ENCODE data around the gene LLGL1.
A peak's percentile ranks its signal among the peaks of the same experiment; 100 is the strongest.

The LLGL1 gene

GRCh38 chr17:18225121-18225641, at the start of gene LLGL1:
LLGL1 (plus strand) TSS chr17:18225635; CDS start chr17:18225683, 48 bp downstream.
- peak; percentile 79 for DNase-seq

DNA sequence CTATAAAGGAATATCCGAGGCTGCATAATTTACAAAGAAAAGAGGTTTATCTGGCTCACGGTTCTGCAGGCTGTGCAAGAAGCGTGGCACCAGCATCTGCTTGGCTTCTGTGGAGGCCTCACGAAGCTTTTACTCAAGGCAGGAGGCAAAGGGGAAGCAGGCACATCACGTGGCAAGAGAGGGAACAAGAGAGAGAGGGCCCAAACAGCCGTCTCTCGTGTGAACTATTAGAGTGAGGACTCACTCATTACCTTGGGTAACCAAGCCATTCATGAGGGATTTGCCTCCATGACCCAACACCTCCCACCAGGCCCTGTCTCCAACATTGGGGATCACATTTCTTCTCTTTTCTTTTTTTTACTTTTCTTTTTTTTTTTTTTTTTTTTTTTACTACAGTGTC, 49.3 kb upstream of the LLGL1 start:
- DNase-seq = no peak

DNA sequence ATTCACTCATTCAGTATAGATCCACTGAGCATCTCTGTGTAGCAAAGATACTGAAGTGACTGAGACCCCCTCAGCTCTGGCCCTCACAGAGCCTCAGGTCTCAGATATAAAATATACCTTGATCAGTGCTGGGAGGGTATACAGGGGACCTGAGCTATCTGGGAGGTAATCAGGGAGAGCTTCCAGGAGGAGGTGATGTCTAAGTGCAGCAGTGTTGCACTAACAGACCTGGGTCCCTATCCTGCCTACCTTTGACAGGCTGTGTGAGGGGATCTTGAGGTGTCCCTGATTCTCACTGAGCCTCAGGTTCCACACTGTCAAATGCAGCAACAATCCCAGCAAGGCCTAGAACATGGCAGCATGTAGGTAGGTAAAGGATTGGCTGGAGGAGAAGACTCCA, 48.3 kb upstream of the LLGL1 start:
- DNase-seq = no peak

DNA sequence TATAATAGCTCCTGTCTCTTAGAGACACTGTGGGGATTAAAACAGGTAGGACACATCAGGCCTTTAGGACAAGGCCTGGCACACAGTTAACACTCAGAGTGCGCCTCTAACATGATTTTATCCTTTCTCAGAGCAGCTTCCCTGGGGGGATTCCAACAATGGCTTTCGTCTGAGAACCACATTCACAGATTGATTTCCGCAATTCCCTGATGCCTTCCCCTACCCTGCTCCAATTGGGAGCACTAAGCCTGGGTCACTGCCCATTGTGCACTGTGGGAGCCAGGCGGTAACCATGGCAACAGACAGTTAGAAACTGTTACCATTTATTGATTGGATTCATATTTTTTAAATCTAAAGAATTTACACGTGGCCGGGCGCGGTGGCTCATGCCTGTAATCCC, 47.7 kb upstream of the LLGL1 start:
- DNase-seq = no peak

- DNase-seq = no peak
These were observed 46.2 kb upstream of the LLGL1 start for GRCh38 chr17:18179196-18179595.

DNA sequence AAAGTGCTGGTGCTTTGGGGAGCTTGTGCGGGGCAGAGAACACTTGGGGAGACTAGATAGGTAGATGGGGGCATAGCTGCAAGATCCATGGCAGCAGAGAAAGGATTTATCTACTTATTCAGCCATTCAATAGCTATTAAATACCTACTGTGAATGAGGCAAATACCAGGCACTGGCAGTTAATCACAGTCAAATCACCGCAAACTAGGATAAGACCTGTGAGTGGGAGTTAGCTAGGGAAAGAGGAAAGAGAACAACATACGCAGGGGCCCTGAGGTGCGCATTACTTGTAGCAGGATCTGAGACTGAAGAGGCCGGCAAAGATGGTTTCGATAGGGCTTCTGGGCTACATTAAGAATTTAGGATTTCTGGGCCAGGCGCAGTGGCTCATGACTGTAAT, 45.6 kb upstream of the LLGL1 start:
- DNase-seq = no peak

GRCh38 chr17:18181358-18181757, 44.1 kb upstream of the LLGL1 start:
- DNase-seq = no peak

DNA sequence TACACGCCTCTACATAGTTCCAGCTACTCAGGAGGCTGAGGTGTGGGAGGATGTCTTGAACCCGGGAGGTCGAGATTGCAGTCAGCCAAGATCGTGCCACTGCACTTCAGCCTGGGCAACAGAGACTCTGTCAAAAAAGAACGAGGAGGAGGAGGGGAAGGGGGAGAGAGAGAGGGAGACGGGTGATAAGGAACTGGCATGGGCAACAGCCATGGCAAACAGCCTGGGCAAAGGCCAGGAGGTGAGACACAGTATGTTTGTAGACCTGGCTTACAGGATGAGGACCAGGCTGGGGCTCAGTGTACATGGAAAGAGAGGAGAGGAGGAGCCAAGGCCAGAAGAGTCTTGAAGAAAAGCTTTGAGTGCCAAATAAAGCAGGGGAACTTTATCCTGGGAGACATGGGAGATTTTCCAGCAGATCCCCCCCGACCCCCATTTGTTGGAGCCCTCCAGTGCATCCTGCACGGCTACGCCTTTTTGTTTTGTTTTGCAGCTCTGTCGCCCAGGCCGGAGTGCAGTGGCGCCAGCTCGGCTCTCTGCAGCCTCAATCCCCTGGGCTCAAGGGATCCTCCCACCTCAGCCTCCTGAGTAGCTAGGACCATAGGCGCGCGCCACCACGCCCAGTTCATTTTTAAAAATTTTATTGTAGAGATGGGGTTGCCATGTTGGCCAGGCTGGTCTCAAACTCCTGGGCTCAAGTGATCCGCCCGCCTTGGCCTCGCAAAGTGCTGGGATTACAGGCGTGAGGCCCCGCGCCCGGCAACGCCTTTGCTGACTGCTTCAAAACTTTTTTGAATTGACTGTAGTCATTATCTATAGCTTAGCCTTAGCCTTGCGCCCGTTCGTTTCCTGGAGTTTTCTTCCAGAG, 43.1 kb upstream of the LLGL1 start:
- DNase-seq = no peak

DNA sequence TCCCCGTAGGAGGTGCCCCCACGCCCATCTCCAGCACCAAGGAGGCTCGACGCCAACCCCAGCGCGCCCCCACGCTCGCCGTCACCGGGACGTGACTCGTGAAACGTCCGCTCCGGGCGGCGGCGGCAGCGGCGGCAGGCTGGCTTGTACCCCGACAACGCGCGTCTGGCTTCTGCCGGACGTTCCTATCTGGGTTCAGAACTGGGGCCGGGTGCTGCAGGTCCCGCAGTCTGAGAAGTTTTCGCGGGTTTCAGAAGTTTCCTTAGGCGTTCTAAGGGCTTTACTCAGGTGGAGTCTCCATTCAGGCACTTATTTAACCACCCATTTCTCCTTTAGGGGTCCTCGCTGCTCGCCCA, 42.5 kb upstream of the LLGL1 start:
- no peak for DNase-seq

DNA sequence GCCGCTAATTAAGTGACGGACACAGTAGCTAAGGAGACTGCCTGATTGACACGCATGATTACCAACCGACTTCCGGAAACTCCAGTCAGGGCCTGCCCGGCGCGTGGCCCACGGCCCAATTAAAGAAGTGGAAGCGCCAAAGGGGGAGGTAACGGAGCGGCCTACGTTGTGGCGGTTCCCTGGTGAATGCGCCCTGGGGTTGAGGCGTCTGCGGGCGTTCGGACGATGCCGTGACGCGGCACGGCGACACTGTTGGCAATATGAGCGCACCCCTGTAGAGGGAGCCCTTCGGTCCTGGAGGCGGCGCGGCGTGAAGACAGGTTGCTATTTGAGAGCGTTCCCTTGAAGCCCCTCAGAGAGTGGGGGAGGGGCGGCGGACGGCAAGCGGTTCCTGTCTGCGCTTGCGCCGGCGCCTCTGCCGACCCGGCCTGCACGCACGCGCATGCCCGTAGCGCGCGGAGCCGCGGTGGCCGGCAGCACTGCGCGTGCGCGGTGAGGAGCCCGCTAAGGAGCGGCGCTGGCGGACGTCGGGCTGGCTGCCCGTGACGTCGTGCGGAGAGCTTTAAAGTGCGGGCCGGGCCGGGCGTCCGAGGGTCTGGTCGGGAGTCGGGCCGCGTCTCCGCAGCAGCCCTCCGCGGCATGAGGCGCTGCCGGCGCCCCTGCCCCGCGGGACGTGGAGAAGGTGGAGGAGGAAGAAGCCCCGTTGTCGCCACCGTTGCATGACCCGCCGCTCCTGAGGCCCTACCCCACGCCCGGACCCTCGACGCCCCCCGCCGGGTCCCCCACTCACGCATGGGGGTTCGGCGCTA, 41.9 kb upstream of the LLGL1 start, which contains the start of gene ALKBH5:
Gene ALKBH5, plus strand, starts transcription at position 495 of the 809 bp plus-strand sequence. CDS start 416 bp downstream, outside the sequence.
- DNase-seq = peak; percentile 97

- DNase-seq = no peak
These were observed 41.0 kb upstream of the LLGL1 start for GRCh38 chr17:18184143-18185031.

- DNase-seq = no peak
These were observed 40.0 kb upstream of the LLGL1 start for GRCh38 chr17:18185391-18185790.

GRCh38 chr17:18185832-18186626, 39.4 kb upstream of the LLGL1 start:
- DNase-seq = no peak

GRCh38 chr17:18186627-18186982, 38.8 kb upstream of the LLGL1 start:
- no peak for DNase-seq

DNA sequence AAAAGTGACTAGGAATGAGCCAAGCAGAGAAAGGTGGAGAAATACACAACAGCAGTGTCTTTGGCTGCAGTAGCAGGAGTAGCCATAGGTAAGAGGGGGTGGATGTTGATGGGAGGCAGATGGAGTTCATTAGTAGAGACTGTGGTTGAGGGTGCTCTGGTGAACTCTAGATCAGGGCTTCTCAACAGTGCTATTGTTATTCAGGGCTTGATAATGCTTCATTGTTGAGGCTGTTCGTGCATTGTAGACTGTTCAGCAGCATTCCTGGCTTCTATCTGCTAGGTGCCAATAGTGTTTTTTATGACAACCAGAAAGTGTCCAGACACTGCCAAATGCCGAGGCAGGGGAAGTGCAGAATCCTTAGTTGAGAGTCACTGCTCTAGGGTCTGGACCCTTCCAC, 38.2 kb upstream of the LLGL1 start:
- DNase-seq = no peak

GRCh38 chr17:18187821-18188761, 37.3 kb upstream of the LLGL1 start:
- DNase-seq = no peak

- no peak for DNase-seq
These were observed 34.7 kb upstream of the LLGL1 start for GRCh38 chr17:18190628-18191235.

- no peak for DNase-seq
These were observed 34.2 kb upstream of the LLGL1 start for GRCh38 chr17:18191236-18191667.

GRCh38 chr17:18191967-18192366, 33.5 kb upstream of the LLGL1 start:
- DNase-seq = no peak

GRCh38 chr17:18194394-18194793, 31.0 kb upstream of the LLGL1 start:
- DNase-seq = no peak

Measured in NCI-H1092 treated with DMSO at 0.1 percent for 48 hours (cell line).